GM23248 (cell line): Measurements from ENCODE around the gene GJC2.

ENCODE experiments used
- EZH2 ChIP-seq: fragments of 200-600 bp; sonication (generic); IDR thresholded peaks from 2 replicates; pipeline ENCODE4 v1.6.1; 2018; ENCODE audit warnings: antibody characterized with exemption, mild to moderate bottlenecking; ENCODE audit not compliant: insufficient read depth, poor library complexity, severe bottlenecking
- EZH2phosphoT487 ChIP-seq: fragments of 200-600 bp; sonication (generic); IDR thresholded peaks from 2 replicates; pipeline ENCODE4 v1.6.1; 2018; ENCODE audit warnings: antibody characterized with exemption, moderate library complexity, mild to moderate bottlenecking, low read depth; ENCODE audit not compliant: insufficient read depth

DNA sequence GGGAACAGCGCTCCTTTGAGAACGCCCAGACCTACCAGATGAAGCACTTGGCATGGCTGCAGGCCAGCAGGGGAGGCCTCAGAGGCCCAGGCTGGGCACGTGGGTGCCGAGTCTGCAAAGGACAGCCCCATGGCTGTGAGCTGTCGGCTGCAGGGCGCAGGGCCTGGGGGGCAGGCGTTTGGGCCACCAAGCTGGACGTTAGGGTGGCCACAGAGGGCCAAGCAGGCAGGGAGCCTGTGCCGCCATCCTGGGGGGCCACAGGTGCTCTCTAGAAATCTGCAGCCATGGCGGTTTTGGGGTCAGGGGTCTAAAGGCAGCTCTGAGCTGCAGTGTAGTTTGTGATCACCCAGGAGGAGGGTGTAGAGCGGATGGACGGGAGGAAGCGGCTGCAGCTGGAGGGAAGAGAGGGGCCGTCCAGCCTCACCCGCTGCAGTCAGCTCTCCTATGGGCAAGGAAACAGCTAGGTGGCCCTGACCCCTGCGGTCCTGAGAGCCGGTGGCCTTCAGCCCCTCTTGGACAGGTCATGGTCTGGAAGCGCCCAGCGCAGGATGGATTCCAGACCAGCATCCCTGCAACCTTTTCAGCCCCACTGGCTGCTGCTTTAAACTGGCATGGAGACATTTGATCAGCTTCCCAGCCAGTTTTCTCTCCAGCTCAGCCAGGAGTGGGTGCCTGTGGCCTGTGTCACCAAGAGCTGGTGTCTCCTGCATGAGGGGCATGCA lies 26.9 kb downstream of the GJC2 start:
- TF ChIP-seq EZH2: no peak
- no peak for TF ChIP-seq EZH2phosphoT487
